DLD1 (cell line): ENCODE measurements around the gene LIN28A.
"Not testable (repeated sequence)": the region's sequence is repeated elsewhere in the genome, so short reads cannot be mapped to it uniquely, and the experiment has no call there.

Experiments
- in situ Hi-C: cut with HindIII; loops from 2 replicates; pipeline ENCODE4 v1.10.0; 2017; ENCODE audit warnings: low sequenced_read_pairs

LIN28A gene

GRCh38 chr1:26410706-26411623 lies at the start of gene LIN28A:
TSS of gene LIN28A (plus strand) at chr1:26410817. CDS start at chr1:26410892, 75 bp downstream.
- in situ Hi-C loops = no loop called here

GRCh38 chr1:26361605-26362122 lies 49.0 kb upstream of the LIN28A start:
- in situ Hi-C loops = no loop called here

GRCh38 chr1:26362331-26362730 lies 48.3 kb upstream of the LIN28A start:
- in situ Hi-C loops = no loop called here

- in situ Hi-C loops = no loop called here
Measured at GRCh38 chr1:26363549-26364448, 46.8 kb upstream of the LIN28A start.

- in situ Hi-C loops = no loop called here
Measured at GRCh38 chr1:26364956-26365355, 45.7 kb upstream of the LIN28A start.

- in situ Hi-C loops = no loop called here
Measured at GRCh38 chr1:26367441-26367840, 43.2 kb upstream of the LIN28A start.

GRCh38 chr1:26368006-26368405 lies 42.6 kb upstream of the LIN28A start:
- in situ Hi-C loops = no loop called here

- in situ Hi-C loops = no loop called here
Measured at GRCh38 chr1:26368486-26368885, 42.1 kb upstream of the LIN28A start.

- in situ Hi-C loops = no loop called here
Measured at GRCh38 chr1:26370591-26371382, 39.8 kb upstream of the LIN28A start.

- in situ Hi-C loops = no loop called here
Measured at GRCh38 chr1:26372039-26372438, 38.6 kb upstream of the LIN28A start.

- in situ Hi-C loops = not testable (repeated sequence)
Measured at GRCh38 chr1:26372611-26373010, 38.0 kb upstream of the LIN28A start, which contains the start of gene ZNF683. TSS of gene ZNF683 (minus strand) at chr1:26372750. CDS start at chr1:26368571, 4,179 bp downstream.

GRCh38 chr1:26373281-26373680 lies 37.3 kb upstream of the LIN28A start:
- in situ Hi-C loops = no loop called here

GRCh38 chr1:26373789-26374188 lies 36.8 kb upstream of the LIN28A start:
- in situ Hi-C loops = no loop called here

GRCh38 chr1:26374361-26374760 lies 36.3 kb upstream of the LIN28A start:
- in situ Hi-C loops = not testable (repeated sequence)

- in situ Hi-C loops = no loop called here
Measured at GRCh38 chr1:26375081-26375480, 35.5 kb upstream of the LIN28A start.

GRCh38 chr1:26376050-26376449 lies 34.6 kb upstream of the LIN28A start:
- in situ Hi-C loops = no loop called here

- in situ Hi-C loops = no loop called here
Measured at GRCh38 chr1:26378088-26378878, 32.3 kb upstream of the LIN28A start.

- in situ Hi-C loops = no loop called here
Measured at GRCh38 chr1:26378879-26379251, 31.8 kb upstream of the LIN28A start.

GRCh38 chr1:26384076-26384475 lies 26.5 kb upstream of the LIN28A start:
- in situ Hi-C loops = no loop called here

- in situ Hi-C loops = not testable (repeated sequence)
Measured at GRCh38 chr1:26385063-26385462, 25.6 kb upstream of the LIN28A start.
